IMR-90 (cell line): ENCODE data around the gene MAP2. TPM values are rescaled to one million over a fixed set of nuclear protein-coding genes. Genes with fewer than 3 reads are reported as not detected.

Experiments used
- ATAC-seq: fragments of 200-7000 bp; cut with Tn5 transposase; 2 replicates; pipeline ENCODE4 v1.9.1; 2020; ENCODE audit warnings: low read depth, mild to moderate bottlenecking, moderate library complexity
- BruUV-seq: library from RNA; stranded (reverse); fragments of 400-500 nt; replicated peaks from 2 replicates; lab custom pipeline; 2021; lab: Mats Ljungman, UMichigan
- CTCF ChIA-PET: fragments of 300-600 bp; formaldehyde crosslinking; extraction: SDS; loops from one replicate; lab custom pipeline; 2021; ENCODE audit warnings: antibody characterized with exemption; lab: Yijun Ruan, JAX
- POLR2A ChIA-PET: fragments of 300-600 bp; sonication (Branson Sonifier 250); formaldehyde crosslinking; loops from one replicate; lab custom pipeline; 2022; ENCODE audit warnings: antibody characterized with exemption; ENCODE audit not compliant: unreplicated experiment; lab: Charles Lee
- DNase-seq: peaks from one replicate; pipeline ENCODE4 v3.0.0; 2013
- H2AFZ ChIP-seq: replicated peaks from 2 replicates; pipeline ENCODE3; 2013; ENCODE audit warnings: low read length, mild to moderate bottlenecking; ENCODE audit not compliant: poor library complexity
- H2AK5ac ChIP-seq: 2 replicates; pipeline ENCODE4 v1.6.1; 2013; ENCODE audit warnings: low read depth, low read length, inconsistent platforms
- H2AK9ac ChIP-seq: replicated peaks from 2 replicates; pipeline ENCODE3; 2013; ENCODE audit warnings: mild to moderate bottlenecking, low read depth, low read length, moderate library complexity; ENCODE audit not compliant: poor library complexity
- H2BK120ac ChIP-seq: 2 replicates; pipeline ENCODE4 v1.6.1; 2013; ENCODE audit warnings: low read depth, low read length, inconsistent platforms
- H2BK15ac ChIP-seq: 3 replicates; pipeline ENCODE4 v1.6.1; 2013; ENCODE audit warnings: low read depth, low read length, inconsistent platforms
- H2BK20ac ChIP-seq: 2 replicates; pipeline ENCODE4 v1.6.1; 2013; ENCODE audit warnings: low read depth, mild to moderate bottlenecking, inconsistent platforms, low read length, moderate library complexity
- H2BK5ac ChIP-seq: 2 replicates; pipeline ENCODE4 v1.6.1; 2013; ENCODE audit warnings: mild to moderate bottlenecking, low read depth, low read length, inconsistent platforms; ENCODE audit not compliant: poor library complexity, severe bottlenecking
- H3K14ac ChIP-seq: replicated peaks from 2 replicates; pipeline ENCODE4 v1.6.1; 2013; ENCODE audit warnings: low read depth, low read length, inconsistent platforms
- H3K18ac ChIP-seq: 2 replicates; pipeline ENCODE4 v1.6.1; 2013; ENCODE audit warnings: low read depth, low read length, control low read depth
- H3K23ac ChIP-seq: 2 replicates; pipeline ENCODE4 v1.6.1; 2013; ENCODE audit warnings: low read depth, low read length, inconsistent platforms
- H3K27ac ChIP-seq: 2 replicates; pipeline ENCODE4 v1.5.1; 2013; ENCODE audit warnings: mild to moderate bottlenecking, control low read depth, low read length; ENCODE audit not compliant: insufficient read depth
- H3K27me3 ChIP-seq: 2 replicates; pipeline ENCODE4 v1.6.1; 2013; ENCODE audit warnings: low read length; ENCODE audit not compliant: control insufficient read depth, insufficient read depth
- H3K36me3 ChIP-seq: 2 replicates; pipeline ENCODE4 v1.6.1; 2013; ENCODE audit warnings: low read length, mixed read lengths; ENCODE audit not compliant: control insufficient read depth, insufficient read depth
- H3K4ac ChIP-seq: 2 replicates; pipeline ENCODE4 v1.6.1; 2013; ENCODE audit warnings: low read depth, low read length, inconsistent platforms
- H3K4me1 ChIP-seq: 2 replicates; pipeline ENCODE4 v1.6.1; 2013; ENCODE audit warnings: low read length, mixed read lengths; ENCODE audit not compliant: control insufficient read depth, insufficient read depth
- H3K4me2 ChIP-seq: 2 replicates; pipeline ENCODE4 v1.6.1; 2013; ENCODE audit warnings: low read depth, mild to moderate bottlenecking, control low read depth, low read length, moderate library complexity
- H3K4me3 ChIP-seq: 2 replicates; pipeline ENCODE4 v1.5.1; 2013; ENCODE audit warnings: low read depth, mild to moderate bottlenecking, control low read depth, low read length, moderate library complexity; ENCODE audit not compliant: insufficient read depth
- H3K56ac ChIP-seq: 2 replicates; pipeline ENCODE4 v1.6.1; 2013; ENCODE audit warnings: low read length, inconsistent platforms; ENCODE audit not compliant: insufficient read depth; ENCODE audit errors: extremely low read depth
- H3K79me1 ChIP-seq, 2 experiments: 2 replicates each; pipeline ENCODE4 v1.6.1; 2013; ENCODE audit warnings: low read length in 2 of 2, inconsistent platforms in 1 of 2, low read depth in 1 of 2
- H3K9ac ChIP-seq: 2 replicates; pipeline ENCODE4 v1.6.1; 2013; ENCODE audit warnings: low read depth, low read length, control low read depth
- H3K9me1 ChIP-seq: 2 replicates; pipeline ENCODE4 v1.6.1; 2013; ENCODE audit warnings: low read length, inconsistent platforms; ENCODE audit not compliant: insufficient read depth
- H3K9me3 ChIP-seq: 2 replicates; pipeline ENCODE4 v1.6.1; 2013; ENCODE audit warnings: low read length; ENCODE audit not compliant: control insufficient read depth, insufficient read depth
- H4K20me1 ChIP-seq: 2 replicates; pipeline ENCODE4 v1.6.1; 2013; ENCODE audit warnings: low read length, inconsistent platforms; ENCODE audit not compliant: insufficient read depth
- H4K5ac ChIP-seq: 2 replicates; pipeline ENCODE4 v1.6.1; 2013; ENCODE audit warnings: mild to moderate bottlenecking, low read depth, low read length, control low read depth
- H4K8ac ChIP-seq, 2 experiments: 2 replicates each; pipeline ENCODE4 v1.6.1; 2013; ENCODE audit warnings: low read depth in 2 of 2, low read length in 2 of 2, control low read depth in 1 of 2, inconsistent platforms in 1 of 2
- H4K91ac ChIP-seq: 2 replicates; pipeline ENCODE4 v1.6.1; 2013; ENCODE audit warnings: low read depth, low read length, inconsistent platforms; ENCODE audit not compliant: insufficient read depth
- BHLHE40 ChIP-seq: fragments of 150-350 bp; IDR thresholded peaks from 2 replicates; pipeline ENCODE4 v1.6.1; 2016; ENCODE audit warnings: mild to moderate bottlenecking, low read depth, low read length
- CEBPB ChIP-seq: IDR thresholded peaks from 2 replicates; pipeline ENCODE4 v1.6.1; 2012; ENCODE audit warnings: low read depth, low read length, improper control_type of control experiment
- CHD1 ChIP-seq: IDR thresholded peaks from 2 replicates; pipeline ENCODE4 v1.6.1; 2012; ENCODE audit warnings: low read depth, low read length, improper control_type of control experiment
- ELK1 ChIP-seq: fragments of 150-350 bp; IDR thresholded peaks from 2 replicates; pipeline ENCODE4 v1.6.1; 2016; ENCODE audit warnings: low read depth, mild to moderate bottlenecking, low read length, moderate library complexity, borderline replicate concordance
- FOS ChIP-seq: fragments of 150-350 bp; IDR thresholded peaks from 2 replicates; pipeline ENCODE4 v1.6.1; 2016; ENCODE audit warnings: low read depth, low read length
- MAZ ChIP-seq: IDR thresholded peaks from 2 replicates; pipeline ENCODE4 v1.6.1; 2012; ENCODE audit warnings: low read depth, mild to moderate bottlenecking, low read length, improper control_type of control experiment, moderate library complexity, borderline replicate concordance
- NFE2L2 ChIP-seq: fragments of 150-350 bp; IDR thresholded peaks from 2 replicates; pipeline ENCODE4 v1.6.1; 2016; ENCODE audit warnings: low read depth, mild to moderate bottlenecking, low read length
- POLR2A ChIP-seq: IDR thresholded peaks from 2 replicates; pipeline ENCODE4 v1.6.1; 2012; ENCODE audit warnings: mild to moderate bottlenecking, low read depth, low read length
- RCOR1 ChIP-seq: IDR thresholded peaks from 2 replicates; pipeline ENCODE4 v1.6.1; 2012; ENCODE audit warnings: mild to moderate bottlenecking, low read length, improper control_type of control experiment; ENCODE audit not compliant: insufficient replicate concordance
- RFX5 ChIP-seq: IDR thresholded peaks from 2 replicates; pipeline ENCODE4 v1.8.0; 2012; ENCODE audit warnings: low read depth, mild to moderate bottlenecking, low read length, moderate library complexity
- SMC3 ChIP-seq: fragments of 150-350 bp; IDR thresholded peaks from 2 replicates; pipeline ENCODE4 v1.6.1; 2016; ENCODE audit warnings: low read depth, mild to moderate bottlenecking, antibody characterized with exemption, low read length, moderate library complexity
- WGBS, 2 experiments: methylation state at CpG; one replicate each; pipeline versions ENCODE4 v1.1.5 to v1.1.7; 2013; ENCODE audit warnings: missing lambda C conversion rate in 2 of 2; ENCODE audit not compliant: insufficient read length in 1 of 2; ENCODE audit errors: extremely low coverage in 2 of 2; 5-methylcytosine and 5-hydroxymethylcytosine counted together
- dilution Hi-C: fragments of 300-500 bp; cut with HindIII; formaldehyde crosslinking; loops from one replicate; pipeline ENCODE4 v1.14.3; 2018; ENCODE audit warnings: low sequenced_read_pairs; ENCODE audit not compliant: unreplicated experiment
- in situ Hi-C: fragments of 300-500 bp; cut with MboI; formaldehyde crosslinking; loops from 3 replicates; pipeline ENCODE4 v1.14.3; 2019; ENCODE audit warnings: low sequenced_read_pairs, inconsistent platforms, mixed read lengths
- intact Hi-C: fragments of 100-400 bp; cut with micrococcal nuclease; formaldehyde crosslinking; loops from 2 replicates; pipeline ENCODE4 v1.10.0; 2022
- polyA plus RNA-seq, 3 experiments: library from polyadenylated mRNA; depleted of rRNA; stranded (reverse); fragments of >200 nt; gene quantifications; 2 replicates each; pipeline ENCODE4 v1.2.3, GENCODE V29; 2012; ENCODE audit warnings: low replicate concordance in 1 of 3
- total RNA-seq: library from RNA; depleted of rRNA; stranded (reverse); fragments of >200 nt; gene quantifications from 2 replicates; pipeline ENCODE4 v1.2.3, GENCODE V29; 2012
- TF ChIP-seq, protein P1 (sequence below): conservative IDR thresholded peaks from 2 replicates; pipeline ENCODE4 v1.5.1; 2012; ENCODE audit warnings: mild to moderate bottlenecking, low read depth, low read length, improper control_type of control experiment
- TF ChIP-seq, protein P2 (sequence below): fragments of 150-350 bp; IDR thresholded peaks from 2 replicates; pipeline ENCODE4 v1.6.1; 2017; ENCODE audit warnings: mild to moderate bottlenecking, antibody characterized with exemption, low read length, low read depth

Gene MAP2
- total and polyA plus RNA-seq, 2 of the 4 experiments (the other 2 are of a cell fraction): 0.29 to 0.36 TPM

- H3K9me3 ChIP-seq: no peaks in the 10 kb centered on the region
- no TSS peak for BruUV-seq
- H3K56ac ChIP-seq: no peak overlapping the region
- DNase-seq: no peak
- H3K36me3 ChIP-seq: no peaks in the 10 kb centered on the region
- H2BK20ac ChIP-seq: no peak overlapping the region
- no peak overlapping the region for H4K8ac ChIP-seq
- no peak overlapping the region for H4K5ac ChIP-seq
- no peaks in the 10 kb centered on the region for H3K79me1 ChIP-seq
- no peaks in the 10 kb centered on the region for H3K9me1 ChIP-seq
- H2AFZ ChIP-seq: no peak overlapping the region
- no peak for ATAC-seq
- H3K4me1 ChIP-seq: peaks cover 3% of the 10 kb centered on the region; the same call in 1 of the 2 replicates
- no peak overlapping the region for H3K9ac ChIP-seq
- TF ChIP-seq, protein P1, sequence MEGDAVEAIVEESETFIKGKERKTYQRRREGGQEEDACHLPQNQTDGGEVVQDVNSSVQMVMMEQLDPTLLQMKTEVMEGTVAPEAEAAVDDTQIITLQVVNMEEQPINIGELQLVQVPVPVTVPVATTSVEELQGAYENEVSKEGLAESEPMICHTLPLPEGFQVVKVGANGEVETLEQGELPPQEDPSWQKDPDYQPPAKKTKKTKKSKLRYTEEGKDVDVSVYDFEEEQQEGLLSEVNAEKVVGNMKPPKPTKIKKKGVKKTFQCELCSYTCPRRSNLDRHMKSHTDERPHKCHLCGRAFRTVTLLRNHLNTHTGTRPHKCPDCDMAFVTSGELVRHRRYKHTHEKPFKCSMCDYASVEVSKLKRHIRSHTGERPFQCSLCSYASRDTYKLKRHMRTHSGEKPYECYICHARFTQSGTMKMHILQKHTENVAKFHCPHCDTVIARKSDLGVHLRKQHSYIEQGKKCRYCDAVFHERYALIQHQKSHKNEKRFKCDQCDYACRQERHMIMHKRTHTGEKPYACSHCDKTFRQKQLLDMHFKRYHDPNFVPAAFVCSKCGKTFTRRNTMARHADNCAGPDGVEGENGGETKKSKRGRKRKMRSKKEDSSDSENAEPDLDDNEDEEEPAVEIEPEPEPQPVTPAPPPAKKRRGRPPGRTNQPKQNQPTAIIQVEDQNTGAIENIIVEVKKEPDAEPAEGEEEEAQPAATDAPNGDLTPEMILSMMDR: no peak
- TF ChIP-seq RFX5: no peak
- no peak for TF ChIP-seq ELK1
- TF ChIP-seq CHD1: no peak
- TF ChIP-seq RCOR1: no peak
- TF ChIP-seq MAZ: no peak
- TF ChIP-seq, protein P2, sequence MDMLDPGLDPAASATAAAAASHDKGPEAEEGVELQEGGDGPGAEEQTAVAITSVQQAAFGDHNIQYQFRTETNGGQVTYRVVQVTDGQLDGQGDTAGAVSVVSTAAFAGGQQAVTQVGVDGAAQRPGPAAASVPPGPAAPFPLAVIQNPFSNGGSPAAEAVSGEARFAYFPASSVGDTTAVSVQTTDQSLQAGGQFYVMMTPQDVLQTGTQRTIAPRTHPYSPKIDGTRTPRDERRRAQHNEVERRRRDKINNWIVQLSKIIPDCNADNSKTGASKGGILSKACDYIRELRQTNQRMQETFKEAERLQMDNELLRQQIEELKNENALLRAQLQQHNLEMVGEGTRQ: no peak
- no peak for TF ChIP-seq FOS
- no peak for TF ChIP-seq NFE2L2
- no peak for TF ChIP-seq CEBPB
- no peak for TF ChIP-seq POLR2A
- no peak for TF ChIP-seq BHLHE40
- TF ChIP-seq SMC3: no peak
- H2BK5ac ChIP-seq: no peak overlapping the region
- no peak overlapping the region for H3K4me3 ChIP-seq
- no peaks in the 10 kb centered on the region for H3K27me3 ChIP-seq
- ChIA-PET POLR2A (no interaction called here), CTCF (no interaction called here)
- H3K4ac ChIP-seq: no peak overlapping the region
- no CpG with 5 or more reads among the region's 1 CpG for WGBS, 2 experiments
- no peak overlapping the region for H2BK15ac ChIP-seq
- no peak overlapping the region for H3K18ac ChIP-seq
- no peak overlapping the region for H2AK9ac ChIP-seq
- no peak overlapping the region for H2AK5ac ChIP-seq
- no peak overlapping the region for H3K14ac ChIP-seq
- H2BK120ac ChIP-seq: no peak overlapping the region
- no peak overlapping the region for H3K23ac ChIP-seq
- dilution Hi-C loops: no loop called here
- no peak overlapping the region for H3K27ac ChIP-seq
- H3K4me2 ChIP-seq: no peak overlapping the region
- in situ Hi-C loops: no loop called here
- H4K91ac ChIP-seq: no peak overlapping the region
- H4K20me1 ChIP-seq: no peaks in the 10 kb centered on the region
- intact Hi-C loops: no loop called here
Measured at GRCh38 chr2:209468846-209469245, 45.0 kb downstream of the MAP2 start.
